ENCODE measurements around the gene GRIP2.

GRCh38 chr3:14520967-14521366, 19.2 kb downstream of the GRIP2 start:
- TF ChIP-seq REST (IDR thresholded peaks at IDR 0.05; ENCODE audit: borderline replicate concordance) (no peak), RAD21 (conservative IDR thresholded peaks at IDR 0.05) (no peak), EZH2 (IDR thresholded peaks at IDR 0.05; ENCODE audit: borderline replicate concordance, insufficient read depth, low read length, poor library complexity, severe bottlenecking) (no peak), CTCF (IDR thresholded peaks at IDR 0.05; ENCODE audit: poor library complexity, severe bottlenecking) (no peak), SMC3 (conservative IDR thresholded peaks at IDR 0.05; ENCODE audit: poor library complexity) (no peak), POLR2AphosphoS5 (IDR thresholded peaks at IDR 0.05) (no peak), TAF1 (IDR thresholded peaks at IDR 0.05; ENCODE audit: low read depth) (no peak)
